ENCODE measurements around the gene CDH18. TPM values are rescaled to one million over a fixed set of nuclear protein-coding genes. Genes with fewer than 3 reads are reported as not detected.
"Not testable (repeated sequence)": the region's sequence is repeated elsewhere in the genome, so short reads cannot be mapped to it uniquely, and the experiment has no call there.

CDH18 gene
- total and polyA plus RNA-seq, 4 donors = not detected

DNA sequence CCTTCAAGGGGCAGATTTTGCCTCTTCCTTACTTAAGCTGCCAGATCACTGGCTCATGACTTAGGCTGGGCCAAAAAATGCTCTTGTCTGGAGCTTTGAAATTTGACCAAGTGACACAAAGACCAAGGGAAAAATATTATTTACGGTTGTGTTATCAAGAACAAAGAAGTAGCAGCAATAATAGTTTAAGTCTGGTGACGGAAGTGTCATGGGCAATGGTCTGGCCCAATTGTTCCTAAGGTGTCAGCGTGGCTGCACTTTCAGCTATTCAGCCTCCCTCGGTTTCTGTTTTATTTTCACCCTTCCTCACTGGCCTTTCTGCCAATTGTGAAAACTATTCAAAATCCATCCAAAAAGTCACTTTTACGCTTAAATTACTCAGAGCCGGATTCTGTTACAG lies 185.3 kb downstream of the CDH18 start:
- intact Hi-C loops (cut with DNase I) = no loop called here
- H3K9me3 ChIP-seq (ENCODE audit: control insufficient read depth, low read length) = no peaks in the 10 kb centered on the region
- no peak overlapping the region for H3K27ac ChIP-seq (ENCODE audit: low read depth in 1 of 2, low read length in 2 of 2)
- WGBS, 2 donors = 73 to 76% methylated on average over 6 of the region's 6 CpGs
- DNase-seq (no peak), ATAC-seq (ENCODE audit: low FRiP score) (no peak)
- no peak overlapping the region for H3K4me3 ChIP-seq (ENCODE audit: low read length in 2 of 2)
- no peaks in the 10 kb centered on the region for H3K4me1 ChIP-seq (ENCODE audit: control insufficient read depth in 1 of 2, insufficient read depth in 2 of 2, low read length in 2 of 2)
- H3K27me3 ChIP-seq (ENCODE audit: control insufficient read depth in 1 of 2, insufficient read depth in 2 of 2, low read length in 1 of 2) = no peaks in the 10 kb centered on the region
- H3K36me3 ChIP-seq (ENCODE audit: control insufficient read depth in 1 of 2, insufficient read depth in 2 of 2, low read length in 1 of 2) = no peaks in the 10 kb centered on the region

DNA sequence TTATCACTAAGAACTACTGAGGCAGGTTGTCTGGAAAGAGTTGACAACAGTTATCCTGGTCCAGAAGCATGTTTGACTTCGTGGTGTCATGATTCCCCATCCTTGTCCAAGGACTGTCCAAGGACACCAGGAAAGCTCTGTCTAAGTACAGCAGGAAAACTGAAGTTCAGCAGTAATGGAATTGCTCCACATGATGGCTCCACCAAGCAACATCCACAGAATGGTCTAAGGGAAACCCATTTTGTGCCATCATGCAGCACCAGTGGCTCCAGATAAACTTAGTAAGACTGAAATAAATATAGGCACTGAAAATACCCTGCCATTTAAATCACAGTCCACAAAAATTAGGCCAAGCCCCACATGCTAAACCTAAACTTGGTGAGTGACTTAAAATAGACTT lies 192.8 kb downstream of the CDH18 start:
- intact Hi-C loops (cut with DNase I) = no loop called here
- DNase-seq = no peak
- ATAC-seq (ENCODE audit: low FRiP score) = no peak
- Histone ChIP-seq H3K27me3 (ENCODE audit: control insufficient read depth in 1 of 2, insufficient read depth in 2 of 2, low read length in 1 of 2) (no peaks in the 10 kb centered on the region), H3K27ac (ENCODE audit: low read depth in 1 of 2, low read length in 2 of 2) (no peak overlapping the region), H3K4me3 (ENCODE audit: low read length in 2 of 2) (no peak overlapping the region), H3K36me3 (ENCODE audit: control insufficient read depth in 1 of 2, insufficient read depth in 2 of 2, low read length in 1 of 2) (no peaks in the 10 kb centered on the region), H3K9me3 (ENCODE audit: control insufficient read depth, low read length) (no peaks in the 10 kb centered on the region), H3K4me1 (ENCODE audit: control insufficient read depth in 1 of 2, insufficient read depth in 2 of 2, low read length in 2 of 2) (no peaks in the 10 kb centered on the region)
- 57 to 58% methylated on average over 1 of the region's 1 CpG for WGBS, 2 donors

DNA sequence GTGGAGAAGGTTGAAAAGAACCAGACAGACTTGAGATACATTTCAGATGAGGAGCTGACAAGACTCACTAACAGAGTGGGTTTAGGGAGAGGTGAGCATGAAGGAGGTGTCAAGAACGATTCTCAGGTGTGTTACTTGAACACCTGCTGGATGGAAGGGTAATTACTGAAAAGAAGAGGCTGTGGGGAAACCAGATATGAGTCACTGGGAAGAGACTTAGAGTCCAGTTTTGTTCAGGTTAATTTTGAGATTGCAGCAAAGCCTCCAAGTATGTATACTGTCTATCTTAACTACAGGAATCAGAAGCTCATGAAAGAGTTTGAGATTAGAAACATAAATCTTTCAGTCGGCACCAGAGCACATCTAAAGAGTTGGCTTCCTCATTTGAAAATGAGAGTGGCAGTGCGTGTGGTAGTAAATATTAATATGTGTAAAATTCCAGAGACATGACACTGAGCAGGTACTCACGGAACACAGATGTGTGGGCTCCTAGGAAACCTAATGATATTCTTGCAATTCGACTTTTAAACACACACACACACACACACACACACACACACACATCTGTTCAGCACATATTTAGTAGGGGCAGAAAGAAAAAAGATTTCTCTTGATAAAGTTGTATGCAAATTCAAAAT lies 197.1 kb downstream of the CDH18 start:
- WGBS, 2 donors = 45 to 51% methylated on average over 5 of the region's 5 CpGs
- ATAC-seq (ENCODE audit: low FRiP score) (no peak), DNase-seq (no peak)
- Histone ChIP-seq H3K27ac (ENCODE audit: low read depth in 1 of 2, low read length in 2 of 2) (no peak overlapping the region), H3K27me3 (ENCODE audit: control insufficient read depth in 1 of 2, insufficient read depth in 2 of 2, low read length in 1 of 2) (no peaks in the 10 kb centered on the region), H3K4me1 (ENCODE audit: control insufficient read depth in 1 of 2, insufficient read depth in 2 of 2, low read length in 2 of 2) (no peaks in the 10 kb centered on the region), H3K36me3 (ENCODE audit: control insufficient read depth in 1 of 2, insufficient read depth in 2 of 2, low read length in 1 of 2) (no peaks in the 10 kb centered on the region), H3K9me3 (ENCODE audit: control insufficient read depth, low read length) (no peaks in the 10 kb centered on the region), H3K4me3 (ENCODE audit: low read length in 2 of 2) (no peak overlapping the region)
- intact Hi-C loops (cut with DNase I) = no loop called here

DNA sequence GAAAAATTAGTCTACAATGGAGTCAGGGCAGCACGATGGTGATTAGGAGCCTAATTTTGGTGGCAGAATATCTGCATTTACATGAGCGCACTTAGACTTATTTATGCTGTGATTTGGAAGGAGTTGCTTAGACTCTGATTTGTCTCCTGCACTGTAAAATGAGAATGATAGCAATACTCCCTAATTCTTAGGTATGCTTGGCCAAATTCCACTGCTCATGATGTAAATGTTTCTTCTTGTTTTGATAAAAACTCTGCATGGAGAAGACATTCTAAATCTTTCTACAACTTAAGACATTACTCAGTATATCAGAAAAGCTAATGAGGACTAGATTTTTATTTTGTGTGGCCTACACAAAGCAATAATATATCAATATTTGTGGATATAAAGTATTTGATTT lies 205.4 kb downstream of the CDH18 start:
- ATAC-seq (ENCODE audit: low FRiP score) = no peak
- H3K36me3 ChIP-seq (ENCODE audit: control insufficient read depth in 1 of 2, insufficient read depth in 2 of 2, low read length in 1 of 2) = no peaks in the 10 kb centered on the region
- WGBS, 2 donors = 70 to 75% methylated on average over 2 of the region's 2 CpGs

DNA sequence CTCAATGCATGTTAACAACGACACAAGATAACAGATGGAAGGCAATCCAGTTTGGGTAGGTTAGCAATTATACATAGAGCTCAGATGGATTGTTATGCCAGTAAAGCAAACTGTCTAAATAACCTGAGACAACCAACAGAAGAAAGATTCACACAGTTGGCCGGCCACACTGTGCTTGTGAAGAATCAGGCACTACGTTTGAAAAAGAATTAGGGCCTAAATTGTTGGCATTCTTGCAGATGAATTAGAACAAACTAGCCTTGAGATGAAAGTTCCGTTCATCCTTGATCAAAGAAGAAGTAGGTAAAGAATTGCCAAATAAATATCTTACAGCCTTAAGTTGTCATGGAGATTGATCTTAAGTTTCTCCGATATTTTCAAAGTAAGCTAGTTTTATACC lies 210.6 kb downstream of the CDH18 start:
- Histone ChIP-seq H3K4me1 (ENCODE audit: control insufficient read depth in 1 of 2, insufficient read depth in 2 of 2, low read length in 2 of 2) (no peaks in the 10 kb centered on the region), H3K9me3 (ENCODE audit: control insufficient read depth, low read length) (no peaks in the 10 kb centered on the region), H3K36me3 (ENCODE audit: control insufficient read depth in 1 of 2, insufficient read depth in 2 of 2, low read length in 1 of 2) (no peaks in the 10 kb centered on the region), H3K27ac (ENCODE audit: low read depth in 1 of 2, low read length in 2 of 2) (no peak overlapping the region), H3K27me3 (ENCODE audit: control insufficient read depth in 1 of 2, insufficient read depth in 2 of 2, low read length in 1 of 2) (no peaks in the 10 kb centered on the region), H3K4me3 (ENCODE audit: low read length in 2 of 2) (no peak overlapping the region)
- ATAC-seq (ENCODE audit: low FRiP score) (no peak), DNase-seq (no peak)
- 62 to 65% methylated on average over 5 of the region's 5 CpGs for WGBS, 2 donors
- intact Hi-C loops (cut with DNase I) = no loop called here

More for the DNA sequence above, 205.4 kb downstream of the CDH18 start:
- H3K4me1 ChIP-seq (ENCODE audit: control insufficient read depth in 1 of 2, insufficient read depth in 2 of 2, low read length in 2 of 2) = no peaks in the 10 kb centered on the region
- no peak for DNase-seq
- H3K4me3 ChIP-seq (ENCODE audit: low read length in 2 of 2) = no peak overlapping the region
- H3K27me3 ChIP-seq (ENCODE audit: control insufficient read depth in 1 of 2, insufficient read depth in 2 of 2, low read length in 1 of 2) = no peaks in the 10 kb centered on the region
- intact Hi-C loops (cut with DNase I) = no loop called here
- no peaks in the 10 kb centered on the region for H3K9me3 ChIP-seq (ENCODE audit: control insufficient read depth, low read length)
- H3K27ac ChIP-seq (ENCODE audit: low read depth in 1 of 2, low read length in 2 of 2) = no peak overlapping the region

DNA sequence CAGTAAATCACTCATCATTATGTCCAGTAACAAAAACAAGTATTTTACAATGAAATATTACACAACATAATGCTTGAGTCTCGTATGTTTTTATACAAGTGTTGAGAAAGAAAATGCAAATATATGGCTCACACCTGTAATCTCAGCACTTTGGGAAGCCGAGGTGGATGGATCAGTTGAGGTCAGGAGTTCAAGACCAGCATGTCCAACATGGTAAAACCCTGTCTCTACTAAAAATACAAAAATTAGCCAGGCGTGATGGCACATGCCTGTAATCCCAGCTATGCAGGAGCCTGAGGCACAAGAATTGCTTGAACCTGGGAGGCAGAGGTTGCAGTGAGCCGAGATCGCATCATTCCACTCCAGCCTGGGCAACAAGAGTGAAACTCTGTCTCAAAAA lies 211.1 kb downstream of the CDH18 start:
- H3K4me3 ChIP-seq (ENCODE audit: low read length in 2 of 2); H3K9me3 ChIP-seq (ENCODE audit: control insufficient read depth, low read length); H3K27ac ChIP-seq (ENCODE audit: low read depth in 1 of 2, low read length in 2 of 2); H3K4me1 ChIP-seq (ENCODE audit: control insufficient read depth in 1 of 2, insufficient read depth in 2 of 2, low read length in 2 of 2); ATAC-seq (ENCODE audit: low FRiP score); H3K36me3 ChIP-seq (ENCODE audit: control insufficient read depth in 1 of 2, insufficient read depth in 2 of 2, low read length in 1 of 2); intact Hi-C loops (cut with DNase I); H3K27me3 ChIP-seq (ENCODE audit: control insufficient read depth in 1 of 2, insufficient read depth in 2 of 2, low read length in 1 of 2); DNase-seq: not testable (repeated sequence)
- 71% methylated on average over 5 of the region's 5 CpGs for WGBS, 2 donors

DNA sequence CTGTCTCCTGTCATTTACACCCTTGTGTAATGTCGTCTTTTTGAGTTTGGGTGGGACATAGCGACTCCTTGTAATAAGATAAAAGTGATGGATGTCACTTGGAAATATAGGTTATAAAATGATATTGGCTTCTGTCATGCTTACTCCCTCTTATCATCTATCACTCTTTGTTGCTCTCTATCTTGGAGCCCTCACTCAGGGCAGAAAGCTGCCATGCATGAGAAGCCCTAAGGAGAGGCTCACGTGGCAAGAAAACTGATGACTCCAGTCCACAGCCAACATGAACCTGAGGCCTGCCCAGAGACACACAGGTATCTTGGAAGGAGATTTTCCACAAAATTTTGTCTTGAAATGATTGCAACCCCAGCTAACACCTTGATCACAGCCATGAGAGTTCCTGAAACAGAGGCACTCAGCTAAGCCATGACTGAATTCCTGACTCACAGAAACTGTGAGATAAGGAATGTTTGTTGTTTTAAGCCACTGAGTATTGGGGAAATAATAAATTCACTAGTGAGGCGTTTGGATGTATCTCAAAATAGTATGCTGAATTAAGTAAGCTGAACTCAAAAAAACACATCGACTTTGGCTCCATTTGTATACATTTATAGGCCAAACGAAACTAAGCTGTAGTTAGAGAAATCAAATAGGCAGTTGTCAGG lies 216.7 kb downstream of the CDH18 start:
- intact Hi-C loops (cut with DNase I) = no loop called here
- Histone ChIP-seq H3K27me3 (ENCODE audit: control insufficient read depth in 1 of 2, insufficient read depth in 2 of 2, low read length in 1 of 2) (no peaks in the 10 kb centered on the region), H3K27ac (ENCODE audit: low read depth in 1 of 2, low read length in 2 of 2) (no peak overlapping the region), H3K4me3 (ENCODE audit: low read length in 2 of 2) (no peak overlapping the region), H3K36me3 (ENCODE audit: control insufficient read depth in 1 of 2, insufficient read depth in 2 of 2, low read length in 1 of 2) (no peaks in the 10 kb centered on the region), H3K4me1 (ENCODE audit: control insufficient read depth in 1 of 2, insufficient read depth in 2 of 2, low read length in 2 of 2) (no peaks in the 10 kb centered on the region), H3K9me3 (ENCODE audit: control insufficient read depth, low read length) (no peaks in the 10 kb centered on the region)
- DNase-seq (no peak), ATAC-seq (ENCODE audit: low FRiP score) (no peak)
- 19 to 21% methylated on average over 6 of the region's 6 CpGs for WGBS, 2 donors

DNA sequence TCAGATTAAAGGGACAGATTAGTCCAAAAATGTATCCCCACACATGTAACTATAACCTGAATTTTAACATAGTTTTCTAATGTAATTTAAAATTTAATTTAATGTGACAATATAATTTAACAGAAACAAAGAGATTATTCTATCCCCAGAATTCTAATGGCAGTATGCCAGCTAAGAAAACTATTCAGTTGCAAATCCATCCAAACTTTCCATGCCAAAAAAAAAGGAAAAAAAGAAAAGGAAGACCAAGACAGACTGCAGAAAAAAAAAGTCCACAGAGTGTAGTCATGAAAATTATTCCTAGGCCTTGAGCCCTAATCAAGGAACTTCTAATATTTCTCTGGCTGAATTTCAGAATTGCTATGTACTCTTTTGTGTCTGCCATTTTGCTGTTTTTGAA lies 217.6 kb downstream of the CDH18 start:
- ATAC-seq (ENCODE audit: low FRiP score) (no peak), DNase-seq (no peak)
- Histone ChIP-seq H3K4me1 (ENCODE audit: control insufficient read depth in 1 of 2, insufficient read depth in 2 of 2, low read length in 2 of 2) (no peaks in the 10 kb centered on the region), H3K9me3 (ENCODE audit: control insufficient read depth, low read length) (no peaks in the 10 kb centered on the region), H3K27ac (ENCODE audit: low read depth in 1 of 2, low read length in 2 of 2) (no peak overlapping the region), H3K36me3 (ENCODE audit: control insufficient read depth in 1 of 2, insufficient read depth in 2 of 2, low read length in 1 of 2) (no peaks in the 10 kb centered on the region), H3K27me3 (ENCODE audit: control insufficient read depth in 1 of 2, insufficient read depth in 2 of 2, low read length in 1 of 2) (no peaks in the 10 kb centered on the region), H3K4me3 (ENCODE audit: low read length in 2 of 2) (no peak overlapping the region)
- intact Hi-C loops (cut with DNase I) = no loop called here

DNA sequence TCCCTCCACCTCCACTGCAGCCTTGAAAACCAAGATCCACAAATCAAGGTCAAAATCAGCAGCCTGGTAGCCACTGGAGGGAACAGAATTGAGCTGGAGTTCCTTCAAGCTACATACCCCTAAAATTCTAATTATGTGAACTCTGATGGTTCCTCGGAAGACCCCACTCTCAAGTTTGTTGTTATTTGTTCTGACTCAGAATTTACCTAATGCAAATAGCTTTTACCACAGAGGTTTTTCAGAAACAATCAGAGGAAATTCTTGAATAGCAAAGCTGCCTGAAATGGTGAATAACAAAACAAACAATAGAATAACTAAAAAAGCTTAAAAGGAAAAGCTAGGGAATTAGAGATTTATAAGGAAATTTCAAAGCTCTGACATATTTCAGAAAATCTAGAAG lies 220.0 kb downstream of the CDH18 start:
- Histone ChIP-seq H3K4me1 (ENCODE audit: control insufficient read depth in 1 of 2, insufficient read depth in 2 of 2, low read length in 2 of 2) (no peaks in the 10 kb centered on the region), H3K9me3 (ENCODE audit: control insufficient read depth, low read length) (no peaks in the 10 kb centered on the region), H3K4me3 (ENCODE audit: low read length in 2 of 2) (no peak overlapping the region), H3K36me3 (ENCODE audit: control insufficient read depth in 1 of 2, insufficient read depth in 2 of 2, low read length in 1 of 2) (no peaks in the 10 kb centered on the region), H3K27ac (ENCODE audit: low read depth in 1 of 2, low read length in 2 of 2) (no peak overlapping the region), H3K27me3 (ENCODE audit: control insufficient read depth in 1 of 2, insufficient read depth in 2 of 2, low read length in 1 of 2) (no peaks in the 10 kb centered on the region)
- no peak for DNase-seq
- intact Hi-C loops (cut with DNase I) = no loop called here
- WGBS, 2 donors = 31 to 33% methylated on average over 1 of the region's 1 CpG
- no peak for ATAC-seq (ENCODE audit: low FRiP score)
